Retina (tissue), 1 donor: Measurements from ENCODE around the gene GSK3B.
"Not testable (repeated sequence)": the region's sequence is repeated elsewhere in the genome, so short reads cannot be mapped to it uniquely, and the experiment has no call there.

Source experiments
- DNase-seq: peaks from one replicate; pipeline ENCODE4 v3.0.0-alpha.2; 2016

GSK3B gene

GRCh38 chr3:119927190-119927589, 167.1 kb downstream of the GSK3B start:
- DNase-seq = no peak

GRCh38 chr3:119924111-119925094, 169.8 kb downstream of the GSK3B start:
- DNase-seq = no peak

- no peak for DNase-seq
Measured at GRCh38 chr3:119918992-119919933, 175.0 kb downstream of the GSK3B start.

- DNase-seq = no peak
Measured at GRCh38 chr3:119913021-119913420, 181.2 kb downstream of the GSK3B start.

GRCh38 chr3:119912220-119912619, 182.0 kb downstream of the GSK3B start:
- DNase-seq = no peak

GRCh38 chr3:119911748-119912147, 182.5 kb downstream of the GSK3B start:
- DNase-seq = no peak

- DNase-seq = no peak
Measured at GRCh38 chr3:119902061-119902460, 192.2 kb downstream of the GSK3B start.

- no peak for DNase-seq
Measured at GRCh38 chr3:119901148-119901547, 193.1 kb downstream of the GSK3B start.

GRCh38 chr3:119899192-119899511, 195.1 kb downstream of the GSK3B start:
- no peak for DNase-seq

- no peak for DNase-seq
Measured at GRCh38 chr3:119898478-119899191, 195.6 kb downstream of the GSK3B start.

- no peak for DNase-seq
Measured at GRCh38 chr3:119894195-119894594, 200.1 kb downstream of the GSK3B start.

- DNase-seq = no peak
Measured at GRCh38 chr3:119893769-119894168, 200.5 kb downstream of the GSK3B start.

GRCh38 chr3:119891944-119892721, 202.1 kb downstream of the GSK3B start:
- DNase-seq = peak; percentile 69

- not testable (repeated sequence) for DNase-seq
Measured at GRCh38 chr3:119888681-119889080, 205.6 kb downstream of the GSK3B start.

GRCh38 chr3:119885746-119886530, 208.3 kb downstream of the GSK3B start:
- no peak for DNase-seq

- no peak for DNase-seq
Measured at GRCh38 chr3:119884161-119884557, 210.1 kb downstream of the GSK3B start.

GRCh38 chr3:119883461-119884160, 210.6 kb downstream of the GSK3B start:
- DNase-seq = no peak

- no peak for DNase-seq
Measured at GRCh38 chr3:119880966-119881365, 213.3 kb downstream of the GSK3B start.

- no peak for DNase-seq
Measured at GRCh38 chr3:119873646-119874045, 220.6 kb downstream of the GSK3B start.

GRCh38 chr3:119872773-119873172, 221.5 kb downstream of the GSK3B start:
- no peak for DNase-seq

- no peak for DNase-seq
Measured at GRCh38 chr3:119871571-119871970, 222.7 kb downstream of the GSK3B start.
